HG02938 (cell line): Measurements from ENCODE around the gene CXorf58.
"Not testable (repeated sequence)": the region's sequence is repeated elsewhere in the genome, so short reads cannot be mapped to it uniquely, and the experiment has no call there.

Source experiments
- ATAC-seq: cut with Tn5 transposase; IDR thresholded peaks from one replicate; pipeline ENCODE4 v1.9.1; 2021; ENCODE audit warnings: mild to moderate bottlenecking, moderate library complexity; ENCODE audit not compliant: unreplicated experiment

The CXorf58 gene

GRCh38 chrX:23907498-23908218 is at the start of gene CXorf58, which contains the start of gene APOO:
CXorf58 (plus strand) TSS chrX:23908006; CDS start chrX:23910303, 2,297 bp downstream.
APOO (minus strand) TSS chrX:23907938; CDS start chrX:23907702, 236 bp downstream.
- peak; percentile 88 for ATAC-seq

- not testable (repeated sequence) for ATAC-seq
These were observed 48.6 kb upstream of the CXorf58 start for GRCh38 chrX:23859238-23859637.

GRCh38 chrX:23861215-23861896 is 46.5 kb upstream of the CXorf58 start:
- no peak for ATAC-seq

- ATAC-seq, result not testable (repeated sequence)
These were observed 45.9 kb upstream of the CXorf58 start for GRCh38 chrX:23861952-23862351.

GRCh38 chrX:23864742-23865326 is 43.0 kb upstream of the CXorf58 start:
- no peak for ATAC-seq

- no peak for ATAC-seq
These were observed 37.8 kb upstream of the CXorf58 start for GRCh38 chrX:23870041-23870440.

- ATAC-seq, result no peak
These were observed 35.8 kb upstream of the CXorf58 start for GRCh38 chrX:23871905-23872546.

- no peak for ATAC-seq
These were observed 28.3 kb upstream of the CXorf58 start for GRCh38 chrX:23879380-23880090.

GRCh38 chrX:23883737-23884354 is 24.0 kb upstream of the CXorf58 start:
- ATAC-seq, result no peak

GRCh38 chrX:23884427-23885024 is 23.3 kb upstream of the CXorf58 start:
- no peak for ATAC-seq

GRCh38 chrX:23885803-23886202 is 22.0 kb upstream of the CXorf58 start:
- no peak for ATAC-seq

GRCh38 chrX:23887451-23887850 is 20.4 kb upstream of the CXorf58 start:
- no peak for ATAC-seq

- ATAC-seq, result no peak
These were observed 19.9 kb upstream of the CXorf58 start for GRCh38 chrX:23887918-23888317.

- ATAC-seq, result no peak
These were observed 18.8 kb upstream of the CXorf58 start for GRCh38 chrX:23888887-23889501.

- ATAC-seq, result no peak
These were observed 16.9 kb upstream of the CXorf58 start for GRCh38 chrX:23890933-23891332.

GRCh38 chrX:23894993-23895392 is 12.8 kb upstream of the CXorf58 start:
- not testable (repeated sequence) for ATAC-seq

- not testable (repeated sequence) for ATAC-seq
These were observed 11.3 kb upstream of the CXorf58 start for GRCh38 chrX:23896539-23896938.

GRCh38 chrX:23896981-23897380 is 10.8 kb upstream of the CXorf58 start:
- ATAC-seq, result no peak

- no peak for ATAC-seq
These were observed 9.3 kb upstream of the CXorf58 start for GRCh38 chrX:23898412-23898959.
